ENCODE results near the gene TTC7B. TPM values are rescaled to one million over a fixed set of nuclear protein-coding genes. Genes with fewer than 3 reads are reported as not detected.

Gene TTC7B
- total RNA-seq, 1 donor from 2014 or later: 20.6 TPM

- TF ChIP-seq EZH2 (IDR thresholded peaks at IDR 0.05) (no peak), EZH2phosphoT487 (IDR thresholded peaks at IDR 0.05) (no peak)
- TF ChIP-seq, protein P1, sequence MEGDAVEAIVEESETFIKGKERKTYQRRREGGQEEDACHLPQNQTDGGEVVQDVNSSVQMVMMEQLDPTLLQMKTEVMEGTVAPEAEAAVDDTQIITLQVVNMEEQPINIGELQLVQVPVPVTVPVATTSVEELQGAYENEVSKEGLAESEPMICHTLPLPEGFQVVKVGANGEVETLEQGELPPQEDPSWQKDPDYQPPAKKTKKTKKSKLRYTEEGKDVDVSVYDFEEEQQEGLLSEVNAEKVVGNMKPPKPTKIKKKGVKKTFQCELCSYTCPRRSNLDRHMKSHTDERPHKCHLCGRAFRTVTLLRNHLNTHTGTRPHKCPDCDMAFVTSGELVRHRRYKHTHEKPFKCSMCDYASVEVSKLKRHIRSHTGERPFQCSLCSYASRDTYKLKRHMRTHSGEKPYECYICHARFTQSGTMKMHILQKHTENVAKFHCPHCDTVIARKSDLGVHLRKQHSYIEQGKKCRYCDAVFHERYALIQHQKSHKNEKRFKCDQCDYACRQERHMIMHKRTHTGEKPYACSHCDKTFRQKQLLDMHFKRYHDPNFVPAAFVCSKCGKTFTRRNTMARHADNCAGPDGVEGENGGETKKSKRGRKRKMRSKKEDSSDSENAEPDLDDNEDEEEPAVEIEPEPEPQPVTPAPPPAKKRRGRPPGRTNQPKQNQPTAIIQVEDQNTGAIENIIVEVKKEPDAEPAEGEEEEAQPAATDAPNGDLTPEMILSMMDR (IDR thresholded peaks at IDR 0.05): no peak
- H3K4me2 ChIP-seq: no peak overlapping the region
- no peaks in the 10 kb centered on the region for H3K79me2 ChIP-seq (ENCODE audit: low read depth)
- Mint-ChIP-seq H3K4me1 (peaks cover 26% of the 10 kb centered on the region), H3K27me3 (ENCODE audit: insufficient read depth, low read depth) (peaks cover 6% of the 10 kb centered on the region), H3K4me3 (no peak overlapping the region), H3K9me3 (no peaks in the 10 kb centered on the region), H3K27ac (peak overlapping the region; percentile 97), H3K36me3 (peaks cover 3% of the 10 kb centered on the region)
- no peaks in the 10 kb centered on the region for H3K4me1 ChIP-seq
- H4K20me1 ChIP-seq (ENCODE audit: low read depth): no peaks in the 10 kb centered on the region
- no peaks in the 10 kb centered on the region for H3K27me3 ChIP-seq
- no peaks in the 10 kb centered on the region for H3K36me3 ChIP-seq
- DNase-seq (ENCODE audit: low spot score): no peak
- no peaks in the 10 kb centered on the region for H3F3A ChIP-seq (ENCODE audit: low read depth)
- H3K27ac ChIP-seq: no peak overlapping the region
- H3K4me3 ChIP-seq: no peak overlapping the region
- H3K9me3 ChIP-seq (ENCODE audit: low read depth): no peaks in the 10 kb centered on the region
- H3K9ac ChIP-seq: no peak overlapping the region
- no peak overlapping the region for H2AFZ ChIP-seq (replicated peaks)
These were observed 282.6 kb downstream of the TTC7B start for GRCh38 chr14:90533591-90534021.

DNA sequence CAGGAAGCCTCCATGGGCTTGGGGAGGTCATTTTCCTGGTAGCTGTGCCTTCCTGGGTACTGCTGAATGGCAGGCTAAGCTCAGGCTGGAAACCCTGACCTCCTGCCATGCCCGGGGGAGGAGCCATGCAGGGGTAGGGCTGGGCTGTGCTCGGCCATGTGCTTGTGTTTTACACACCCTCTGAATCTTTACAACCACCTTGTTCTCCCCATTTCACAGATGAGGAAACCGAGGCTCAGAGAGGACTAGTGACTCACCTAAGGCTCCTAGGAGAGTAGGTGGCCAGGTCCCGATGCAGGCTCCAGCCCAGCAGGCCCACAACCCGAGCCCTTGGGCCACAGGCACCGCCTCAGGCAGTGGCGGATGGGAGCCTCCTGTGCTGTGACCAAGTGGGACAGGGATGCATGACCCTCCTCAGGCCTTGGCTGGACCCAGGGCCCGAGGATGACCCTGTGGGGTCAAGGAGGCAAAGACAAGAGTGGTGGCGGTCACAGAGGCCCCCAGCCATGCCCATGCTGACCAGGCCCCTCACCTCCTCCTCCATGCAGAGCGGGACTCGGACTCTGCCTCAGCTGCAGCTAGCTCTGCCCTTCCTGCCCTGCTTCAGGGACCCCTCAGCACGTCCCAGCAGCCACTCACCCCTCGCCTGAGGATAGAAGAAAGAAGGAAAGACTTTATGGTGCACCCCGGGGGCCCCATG lies 283.3 kb downstream of the TTC7B start:
- Histone ChIP-seq H3K9ac (no peak overlapping the region), H3K4me3 (no peak overlapping the region), H3K36me3 (no peaks in the 10 kb centered on the region), H3K4me2 (no peak overlapping the region), H4K20me1 (ENCODE audit: low read depth) (no peaks in the 10 kb centered on the region), H3K27me3 (no peaks in the 10 kb centered on the region), H3K4me1 (no peaks in the 10 kb centered on the region), H3F3A (ENCODE audit: low read depth) (no peaks in the 10 kb centered on the region), H3K9me3 (ENCODE audit: low read depth) (no peaks in the 10 kb centered on the region), H2AFZ (replicated peaks) (no peak overlapping the region), H3K79me2 (ENCODE audit: low read depth) (no peaks in the 10 kb centered on the region), H3K27ac (no peak overlapping the region)
- H3K27me3 Mint-ChIP-seq (ENCODE audit: insufficient read depth, low read depth): peaks cover 6% of the 10 kb centered on the region
- TF ChIP-seq EZH2 (IDR thresholded peaks at IDR 0.05) (no peak), EZH2phosphoT487 (IDR thresholded peaks at IDR 0.05) (no peak)
- TF ChIP-seq, protein P1 (IDR thresholded peaks at IDR 0.05): no peak
- H3K4me3 Mint-ChIP-seq: no peak overlapping the region
- peaks cover 26% of the 10 kb centered on the region for H3K4me1 Mint-ChIP-seq
- DNase-seq (ENCODE audit: low spot score): no peak
- peak overlapping the region; percentile 97 for H3K27ac Mint-ChIP-seq
- no peaks in the 10 kb centered on the region for H3K36me3 Mint-ChIP-seq
- H3K9me3 Mint-ChIP-seq: no peaks in the 10 kb centered on the region

DNA sequence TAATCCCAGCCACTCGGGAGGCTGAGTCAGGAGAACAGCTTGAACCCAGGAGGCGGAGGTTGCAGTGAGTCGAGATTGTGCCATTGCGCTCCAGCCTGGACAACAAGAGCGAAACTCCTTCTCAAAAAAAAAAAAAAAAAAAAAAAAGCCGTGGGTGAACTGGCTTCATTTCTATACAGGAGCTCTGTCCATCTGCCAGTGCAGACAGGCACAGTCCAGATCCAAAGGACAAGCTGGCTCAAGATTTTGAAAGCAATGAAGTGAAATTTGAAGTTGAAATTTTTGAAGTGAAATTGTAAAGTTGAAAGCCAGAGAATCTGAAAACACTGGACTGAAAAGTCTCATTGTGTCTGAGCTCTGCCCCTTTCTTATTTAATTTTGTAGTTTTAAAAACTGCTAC lies 284.7 kb downstream of the TTC7B start:
- TF ChIP-seq, protein P1 (IDR thresholded peaks at IDR 0.05): no peak
- TF ChIP-seq EZH2phosphoT487 (IDR thresholded peaks at IDR 0.05) (no peak), EZH2 (IDR thresholded peaks at IDR 0.05) (no peak)
- H4K20me1 ChIP-seq (ENCODE audit: low read depth): no peaks in the 10 kb centered on the region
- no peaks in the 10 kb centered on the region for H3K79me2 ChIP-seq (ENCODE audit: low read depth)
- Mint-ChIP-seq H3K9me3 (peaks cover 2% of the 10 kb centered on the region), H3K36me3 (no peaks in the 10 kb centered on the region), H3K27ac (no peak overlapping the region), H3K4me1 (peaks cover 22% of the 10 kb centered on the region), H3K4me3 (no peak overlapping the region), H3K27me3 (ENCODE audit: insufficient read depth, low read depth) (peaks cover 6% of the 10 kb centered on the region)
- H3K9ac ChIP-seq: no peak overlapping the region
- H3K4me1 ChIP-seq: no peaks in the 10 kb centered on the region
- no peak overlapping the region for H3K4me2 ChIP-seq
- H3K27me3 ChIP-seq: no peaks in the 10 kb centered on the region
- no peak overlapping the region for H3K4me3 ChIP-seq
- DNase-seq (ENCODE audit: low spot score): no peak
- no peak overlapping the region for H3K27ac ChIP-seq
- H2AFZ ChIP-seq (replicated peaks): no peak overlapping the region
- H3K36me3 ChIP-seq: no peaks in the 10 kb centered on the region
- no peaks in the 10 kb centered on the region for H3F3A ChIP-seq (ENCODE audit: low read depth)
- no peaks in the 10 kb centered on the region for H3K9me3 ChIP-seq (ENCODE audit: low read depth)

Measured in neural progenitor cell (in vitro differentiated cells).